ENCODE data around the gene GPA33.

Gene GPA33

GRCh38 chr1:167086033-167086432 lies 4.1 kb downstream of the GPA33 start:
- DNase-seq (ENCODE audit: low read depth): no peak

- DNase-seq (ENCODE audit: low read depth): no peak
These were observed 5.4 kb downstream of the GPA33 start for GRCh38 chr1:167084757-167085156.

- DNase-seq (ENCODE audit: low read depth): no peak
These were observed 6.3 kb downstream of the GPA33 start for GRCh38 chr1:167083871-167084270.

- DNase-seq (ENCODE audit: low read depth): no peak
These were observed 7.0 kb downstream of the GPA33 start for GRCh38 chr1:167083066-167083665.

- DNase-seq (ENCODE audit: low read depth): no peak
These were observed 7.6 kb downstream of the GPA33 start for GRCh38 chr1:167082511-167083027.

- no peak for DNase-seq (ENCODE audit: low read depth)
These were observed 8.5 kb downstream of the GPA33 start for GRCh38 chr1:167081594-167082156.

GRCh38 chr1:167077868-167078210 lies 12.3 kb downstream of the GPA33 start:
- DNase-seq (ENCODE audit: low read depth): no peak

GRCh38 chr1:167077128-167077867 lies 12.9 kb downstream of the GPA33 start:
- no peak for DNase-seq (ENCODE audit: low read depth)

GRCh38 chr1:167076136-167076710 lies 14.0 kb downstream of the GPA33 start:
- DNase-seq (ENCODE audit: low read depth): no peak

- no peak for DNase-seq (ENCODE audit: low read depth)
These were observed 18.9 kb downstream of the GPA33 start for GRCh38 chr1:167071286-167071685.

GRCh38 chr1:167068761-167069160 lies 21.4 kb downstream of the GPA33 start:
- DNase-seq (ENCODE audit: low read depth): no peak

GRCh38 chr1:167067904-167068303 lies 22.3 kb downstream of the GPA33 start:
- DNase-seq (ENCODE audit: low read depth): no peak

GRCh38 chr1:167066333-167067122 lies 23.6 kb downstream of the GPA33 start:
- DNase-seq (ENCODE audit: low read depth): peak; percentile 58

- DNase-seq (ENCODE audit: low read depth): no peak
These were observed 24.7 kb downstream of the GPA33 start for GRCh38 chr1:167065471-167065870.

- no peak for DNase-seq (ENCODE audit: low read depth)
These were observed 25.6 kb downstream of the GPA33 start for GRCh38 chr1:167064621-167065020.

- DNase-seq (ENCODE audit: low read depth): no peak
These were observed 29.1 kb downstream of the GPA33 start for GRCh38 chr1:167061073-167061464.

GRCh38 chr1:167060141-167061072 lies 29.8 kb downstream of the GPA33 start:
- no peak for DNase-seq (ENCODE audit: low read depth)

- DNase-seq (ENCODE audit: low read depth): no peak
These were observed 30.4 kb downstream of the GPA33 start for GRCh38 chr1:167059809-167060107.

- DNase-seq (ENCODE audit: low read depth): peak; percentile 42
These were observed 30.9 kb downstream of the GPA33 start for GRCh38 chr1:167059045-167059808.

GRCh38 chr1:167057241-167057688 lies 32.9 kb downstream of the GPA33 start:
- DNase-seq (ENCODE audit: low read depth): no peak
